ENCODE results near the gene CENPP. TPM values are rescaled to one million over a fixed set of nuclear protein-coding genes. Genes with fewer than 3 reads are reported as not detected.

Gene CENPP
- total RNA-seq, 4 donors from 2014 or later: 14.1 to 39.5 (median 19.2) TPM

- H3K4me3 ChIP-seq: no peak overlapping the region
- H3K27ac ChIP-seq: peak overlapping the region; percentile 84
- 96% methylated on average over 2 of the region's 2 CpGs for WGBS
- no peaks in the 10 kb centered on the region for H3K27me3 ChIP-seq
- H3K36me3 ChIP-seq: no peaks in the 10 kb centered on the region
- H3K4me1 ChIP-seq: peaks cover 61% of the 10 kb centered on the region
- no peaks in the 10 kb centered on the region for H3K9me3 ChIP-seq
- DNase-seq (ENCODE audit: low spot score in 2 of 2): no peak
- no peak for TF ChIP-seq POLR2A (IDR thresholded peaks at IDR 0.05)
- TF ChIP-seq, protein P1, sequence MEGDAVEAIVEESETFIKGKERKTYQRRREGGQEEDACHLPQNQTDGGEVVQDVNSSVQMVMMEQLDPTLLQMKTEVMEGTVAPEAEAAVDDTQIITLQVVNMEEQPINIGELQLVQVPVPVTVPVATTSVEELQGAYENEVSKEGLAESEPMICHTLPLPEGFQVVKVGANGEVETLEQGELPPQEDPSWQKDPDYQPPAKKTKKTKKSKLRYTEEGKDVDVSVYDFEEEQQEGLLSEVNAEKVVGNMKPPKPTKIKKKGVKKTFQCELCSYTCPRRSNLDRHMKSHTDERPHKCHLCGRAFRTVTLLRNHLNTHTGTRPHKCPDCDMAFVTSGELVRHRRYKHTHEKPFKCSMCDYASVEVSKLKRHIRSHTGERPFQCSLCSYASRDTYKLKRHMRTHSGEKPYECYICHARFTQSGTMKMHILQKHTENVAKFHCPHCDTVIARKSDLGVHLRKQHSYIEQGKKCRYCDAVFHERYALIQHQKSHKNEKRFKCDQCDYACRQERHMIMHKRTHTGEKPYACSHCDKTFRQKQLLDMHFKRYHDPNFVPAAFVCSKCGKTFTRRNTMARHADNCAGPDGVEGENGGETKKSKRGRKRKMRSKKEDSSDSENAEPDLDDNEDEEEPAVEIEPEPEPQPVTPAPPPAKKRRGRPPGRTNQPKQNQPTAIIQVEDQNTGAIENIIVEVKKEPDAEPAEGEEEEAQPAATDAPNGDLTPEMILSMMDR (IDR thresholded peaks at IDR 0.05): no peak
- TF ChIP-seq POLR2AphosphoS5 (IDR thresholded peaks at IDR 0.05): no peak
- no peak for TF ChIP-seq EP300 (IDR thresholded peaks at IDR 0.05)
These were observed 179.1 kb downstream of the CENPP start for GRCh38 chr9:92504881-92505280.

- TF ChIP-seq POLR2AphosphoS5 (IDR thresholded peaks at IDR 0.05): peak in 2 of 3 donors; percentile 32 to 46
- TF ChIP-seq, protein P1 (IDR thresholded peaks at IDR 0.05): no peak
- Histone ChIP-seq H3K27ac (peak overlapping the region; percentile 84), H3K4me1 (peaks cover 60% of the 10 kb centered on the region), H3K36me3 (no peaks in the 10 kb centered on the region), H3K9me3 (no peaks in the 10 kb centered on the region), H3K27me3 (no peaks in the 10 kb centered on the region), H3K4me3 (no peak overlapping the region)
- 27% methylated on average over 3 of the region's 3 CpGs for whole genome bisulfite sequencing
- peak in 1 of 2 donors; percentile 71 for DNase-seq (ENCODE audit: low spot score in 2 of 2)
These were observed 180.6 kb downstream of the CENPP start for GRCh38 chr9:92506184-92506857.

- WGBS: 88% methylated on average over 2 of the region's 2 CpGs
- Histone ChIP-seq H3K9me3 (no peaks in the 10 kb centered on the region), H3K36me3 (no peaks in the 10 kb centered on the region), H3K27ac (peak overlapping the region; percentile 84), H3K4me3 (no peak overlapping the region), H3K27me3 (no peaks in the 10 kb centered on the region), H3K4me1 (peaks cover 63% of the 10 kb centered on the region)
- TF ChIP-seq, protein P1 (IDR thresholded peaks at IDR 0.05): no peak
- TF ChIP-seq EP300 (IDR thresholded peaks at IDR 0.05) (no peak), POLR2A (IDR thresholded peaks at IDR 0.05) (no peak), POLR2AphosphoS5 (IDR thresholded peaks at IDR 0.05) (no peak)
- DNase-seq (ENCODE audit: low spot score in 2 of 2): no peak
These were observed 181.3 kb downstream of the CENPP start for GRCh38 chr9:92507005-92507404.

GRCh38 chr9:92507496-92507895 lies 181.7 kb downstream of the CENPP start:
- no peak for DNase-seq (ENCODE audit: low spot score in 2 of 2)
- H3K36me3 ChIP-seq: no peaks in the 10 kb centered on the region
- TF ChIP-seq, protein P1 (IDR thresholded peaks at IDR 0.05): no peak
- no peak for TF ChIP-seq POLR2AphosphoS5 (IDR thresholded peaks at IDR 0.05)
- no peak for TF ChIP-seq POLR2A (IDR thresholded peaks at IDR 0.05)
- no peak for TF ChIP-seq EP300 (IDR thresholded peaks at IDR 0.05)
- WGBS: 60% methylated on average over 4 of the region's 4 CpGs
- H3K9me3 ChIP-seq: no peaks in the 10 kb centered on the region
- H3K4me1 ChIP-seq: peaks cover 60% of the 10 kb centered on the region
- no peak overlapping the region for H3K4me3 ChIP-seq
- no peaks in the 10 kb centered on the region for H3K27me3 ChIP-seq
- H3K27ac ChIP-seq: peak overlapping the region; percentile 84

DNA sequence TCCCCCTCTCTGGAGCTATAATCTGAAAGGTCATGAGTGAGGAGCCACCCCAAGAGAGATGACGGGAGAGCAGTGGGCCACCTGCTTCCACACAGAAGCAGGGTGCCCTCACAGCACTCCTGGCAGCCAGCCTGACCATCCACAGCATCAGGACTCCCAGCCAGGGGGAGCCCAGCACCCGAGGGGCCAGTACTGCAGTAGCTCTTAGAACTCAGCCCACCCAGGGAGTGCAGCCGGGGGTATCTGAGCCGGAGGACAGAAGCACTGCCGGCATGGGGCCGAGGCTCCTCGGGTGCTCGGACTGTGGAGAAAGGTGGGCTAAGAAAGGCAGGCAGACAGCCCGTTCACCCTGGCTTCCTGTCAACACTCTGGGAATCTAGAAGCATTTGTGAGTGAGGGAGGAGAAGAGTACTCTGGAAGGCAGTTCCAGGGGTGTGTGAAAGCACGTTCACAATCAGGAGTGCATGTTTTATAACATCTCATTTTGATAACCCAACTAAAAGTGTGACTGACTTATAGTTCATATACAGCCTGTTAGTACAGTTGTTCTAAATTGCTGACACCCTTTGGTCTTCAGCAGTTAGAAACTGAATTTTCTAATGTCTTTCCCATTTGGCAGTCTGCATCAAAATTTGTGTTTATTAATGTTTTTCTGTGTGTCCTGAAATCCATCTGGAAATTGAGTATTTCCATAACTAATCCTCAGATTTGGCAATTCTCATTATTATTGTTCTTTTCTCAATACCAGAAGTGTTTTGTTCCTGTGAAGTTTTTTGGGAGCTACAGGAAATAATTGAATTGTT lies 182.5 kb downstream of the CENPP start:
- Histone ChIP-seq H3K4me1 (peaks cover 60% of the 10 kb centered on the region), H3K27ac (peak overlapping the region; percentile 84), H3K36me3 (no peaks in the 10 kb centered on the region), H3K9me3 (no peaks in the 10 kb centered on the region), H3K4me3 (no peak overlapping the region), H3K27me3 (no peaks in the 10 kb centered on the region)
- 65% methylated on average over 8 of the region's 10 CpGs for WGBS
- TF ChIP-seq, protein P1 (IDR thresholded peaks at IDR 0.05): no peak
- no peak for TF ChIP-seq POLR2A (IDR thresholded peaks at IDR 0.05)
- DNase-seq (ENCODE audit: low spot score in 2 of 2): no peak

Data from suprapubic skin (tissue), 4 donors.